HepG2 (cell line): Measurements from ENCODE around the gene CD300LD. TPM values are rescaled to one million over a fixed set of nuclear protein-coding genes. Genes with fewer than 3 reads are reported as not detected.

Experiments
- ATAC-seq: fragments of 200-7000 bp; cut with Tn5 transposase; 3 replicates; pipeline ENCODE4 v1.9.1; 2020; ENCODE audit warnings: mild to moderate bottlenecking, moderate library complexity
- BruUV-seq: library from RNA; stranded (reverse); fragments of 400-500 nt; replicated peaks from 2 replicates; lab custom pipeline; 2021; lab: Mats Ljungman, UMichigan
- CTCF ChIA-PET: fragments of 300-600 bp; formaldehyde crosslinking; extraction: SDS; loops from one replicate; lab custom pipeline; 2021; ENCODE audit warnings: low total read pairs, inconsistent platforms, low intra/inter-chr PET ratio; lab: Yijun Ruan, JAX
- POLR2A ChIA-PET: fragments of 350-600 bp; sonication (Branson Sonifier 250); formaldehyde crosslinking; loops from one replicate; lab custom pipeline; 2020; ENCODE audit warnings: antibody characterized with exemption, inconsistent platforms; lab: Yijun Ruan, JAX
- DNase-seq: peaks from one replicate; pipeline ENCODE4 v3.0.0-alpha.2; 2015; ENCODE audit warnings: low spot score
- FAIRE-seq: peaks from 3 replicates; lab custom pipeline; 2011; peaks lifted over from hg19 to GRCh38; lab: Jason Lieb, UNC
- H2AFZ ChIP-seq: one replicate; pipeline ENCODE4 v1.6.1; 2011; ENCODE audit warnings: low read length, inconsistent platforms
- H3K27ac ChIP-seq: fragments of 300-600 bp; 3 replicates; pipeline ENCODE4 v1.8.0; 2011; ENCODE audit warnings: mixed run types, mild to moderate bottlenecking, mixed read lengths, low read length, inconsistent platforms; ENCODE audit not compliant: insufficient read depth; ENCODE audit errors: extremely low read length
- H3K27me3 ChIP-seq, 2 experiments: fragments of 200-600 bp in 1 of 2; 2 replicates in 1 of 2; 3 replicates in 1 of 2; pipeline versions ENCODE4 v1.6.0 to v1.8.0; 2011; ENCODE audit warnings: low read length in 2 of 2, mild to moderate bottlenecking in 2 of 2, moderate library complexity in 2 of 2, inconsistent platforms in 1 of 2; ENCODE audit not compliant: insufficient read depth in 2 of 2, control insufficient read depth in 1 of 2
- H3K36me3 ChIP-seq, 2 experiments: fragments of 200-600 bp in 1 of 2; replicated peaks in 1 of 2; 2 replicates in 1 of 2; 3 replicates in 1 of 2; pipeline versions ENCODE4 v1.5.1 to v1.8.0; 2011; ENCODE audit warnings: low read length in 2 of 2, inconsistent platforms in 1 of 2; ENCODE audit not compliant: insufficient read depth in 2 of 2, control insufficient read depth in 1 of 2
- H3K4me1 ChIP-seq: 2 replicates; pipeline ENCODE4 v1.5.1; 2012; ENCODE audit warnings: low read length, inconsistent platforms; ENCODE audit not compliant: insufficient read depth
- H3K4me2 ChIP-seq: 2 replicates; pipeline ENCODE4 v1.6.0; 2011; ENCODE audit warnings: low read depth, low read length, inconsistent platforms
- H3K4me3 ChIP-seq, 3 experiments: fragments of 200-600 bp in 1 of 3; sonication (generic), shearing (Covaris generic) in 1 of 3; replicated peaks in 1 of 3; 2 replicates each; pipeline ENCODE4 v1.5.1; 2011 to 2016; ENCODE audit warnings: low read length in 3 of 3, inconsistent platforms in 2 of 3, low read depth in 2 of 3, mild to moderate bottlenecking in 2 of 3, control low read depth in 1 of 3, mixed read lengths in 1 of 3; ENCODE audit not compliant: insufficient read depth in 1 of 3
- H3K79me2 ChIP-seq: one replicate; pipeline ENCODE4 v1.6.1; 2011; ENCODE audit warnings: low read length, inconsistent platforms; ENCODE audit not compliant: insufficient read depth
- H3K9ac ChIP-seq: 2 replicates; pipeline ENCODE4 v1.6.0; 2011; ENCODE audit warnings: mild to moderate bottlenecking, low read depth, low read length, inconsistent platforms; ENCODE audit not compliant: insufficient read depth
- H3K9me3 ChIP-seq: 2 replicates; pipeline ENCODE4 v1.5.1; 2012; ENCODE audit warnings: mild to moderate bottlenecking, low read length
- H4K20me1 ChIP-seq: 2 replicates; pipeline ENCODE4 v1.6.0; 2011; ENCODE audit warnings: inconsistent platforms, mild to moderate bottlenecking, low read length, moderate library complexity; ENCODE audit not compliant: insufficient read depth
- BHLHE40 ChIP-seq: IDR thresholded peaks from 2 replicates; pipeline ENCODE4 v1.6.1; 2011; ENCODE audit warnings: low read length, improper control_type of control experiment
- DNMT1 ChIP-seq: sonication (generic); formaldehyde crosslinking; IDR thresholded peaks from 2 replicates; pipeline ENCODE4 v1.5.1; 2020; ENCODE audit warnings: mild to moderate bottlenecking, missing genetic modification reagents
- HDAC6 ChIP-seq: fragments of 200-600 bp; sonication (generic); IDR thresholded peaks from 2 replicates; pipeline ENCODE4 v1.7.0; 2017; ENCODE audit warnings: mild to moderate bottlenecking, antibody characterized with exemption, low read length, low read depth
- HOXA9 ChIP-seq: sonication (generic); formaldehyde crosslinking; IDR thresholded peaks from 2 replicates; pipeline ENCODE4 v1.8.1; 2022; ENCODE audit warnings: missing genetic modification reagents, mild to moderate bottlenecking, moderate library complexity, borderline replicate concordance
- JUND ChIP-seq: sonication (generic); formaldehyde crosslinking; IDR thresholded peaks from 2 replicates; pipeline ENCODE4 v1.8.0; 2022; ENCODE audit warnings: mild to moderate bottlenecking, missing genetic modification reagents
- NKX3-1 ChIP-seq: sonication (generic); formaldehyde crosslinking; IDR thresholded peaks from 2 replicates; pipeline ENCODE4 v1.5.0; 2020; ENCODE audit warnings: missing genetic modification reagents
- ZFX ChIP-seq: sonication (generic); formaldehyde crosslinking; IDR thresholded peaks from 2 replicates; pipeline ENCODE4 v1.4.0; 2020; ENCODE audit warnings: mild to moderate bottlenecking, low read depth, missing genetic modification reagents, moderate library complexity
- ZNF224 ChIP-seq: sonication (generic); formaldehyde crosslinking; IDR thresholded peaks from 2 replicates; pipeline ENCODE4 v1.5.0; 2020; ENCODE audit warnings: mild to moderate bottlenecking, missing genetic modification reagents
- ZNF7 ChIP-seq: IDR thresholded peaks from 2 replicates; pipeline ENCODE4 v1.6.1; 2016; ENCODE audit warnings: missing biosample characterization, missing genetic modification reagents
- WGBS: methylation state at CpG from one replicate; pipeline ENCODE4 v1.1.6; 2017; ENCODE audit warnings: low lambda C conversion rate; 5-methylcytosine and 5-hydroxymethylcytosine counted together
- in situ Hi-C: cut with HindIII; loops from 2 replicates; pipeline ENCODE4 v1.10.0; 2017; ENCODE audit warnings: low pct_unique_long_range_greater_than_20kb; ENCODE audit not compliant: extremely low pct_ligation_motif_present
- intact Hi-C: fragments of 100-400 bp; cut with micrococcal nuclease; formaldehyde crosslinking; loops from one replicate; pipeline ENCODE4 v1.10.0; 2022; ENCODE audit not compliant: unreplicated experiment
- polyA plus RNA-seq, 8 experiments: library from polyadenylated mRNA; depleted of rRNA in 3 of 8; stranded (reverse) in 7 of 8; unstranded in 1 of 8; fragments of >200 nt; fragmentation: Illumina TruSeq in 4 of 8; extraction: Trizol in 4 of 8; gene quantifications; 2 replicates each; pipeline versions ENCODE4 v1.2.1 to v1.2.3, GENCODE V29; 2011 to 2016; ENCODE audit warnings: low read depth in 4 of 8, missing spikeins in 1 of 8, mixed read lengths in 1 of 8; ENCODE audit not compliant: insufficient read depth in 1 of 8
- total RNA-seq, 5 experiments: library from RNA; depleted of rRNA; stranded (reverse); fragments of >200 nt; fragmentation: Illumina TruSeq; extraction: Trizol; gene quantifications; 2 replicates each; pipeline ENCODE4 v1.2.3, GENCODE V29; 2016; ENCODE audit warnings: low read depth in 1 of 5
- TF ChIP-seq, protein P1 (sequence below): sonication (generic); formaldehyde crosslinking; IDR thresholded peaks from 2 replicates; pipeline ENCODE4 v1.8.0; 2023; ENCODE audit warnings: mild to moderate bottlenecking, missing genetic modification reagents
- TF ChIP-seq, protein P2 (sequence below): sonication (generic); formaldehyde crosslinking; IDR thresholded peaks from 2 replicates; pipeline ENCODE4 v1.8.1; 2023; ENCODE audit warnings: mild to moderate bottlenecking, missing genetic modification reagents, borderline replicate concordance

CD300LD gene
- total and polyA plus RNA-seq, 2 of the 13 experiments (the other 11 are each of a cell fraction or from before 2014, with no cell fraction given): not detected

- TF ChIP-seq, protein P1, sequence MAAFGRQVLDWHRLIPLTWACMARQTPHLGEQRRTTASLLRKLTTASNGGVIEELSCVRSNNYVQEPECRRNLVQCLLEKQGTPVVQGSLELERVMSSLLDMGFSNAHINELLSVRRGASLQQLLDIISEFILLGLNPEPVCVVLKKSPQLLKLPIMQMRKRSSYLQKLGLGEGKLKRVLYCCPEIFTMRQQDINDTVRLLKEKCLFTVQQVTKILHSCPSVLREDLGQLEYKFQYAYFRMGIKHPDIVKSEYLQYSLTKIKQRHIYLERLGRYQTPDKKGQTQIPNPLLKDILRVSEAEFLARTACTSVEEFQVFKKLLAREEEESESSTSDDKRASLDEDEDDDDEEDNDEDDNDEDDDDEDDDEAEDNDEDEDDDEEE (CRISPR knock-in tag): no peak
- TF ChIP-seq HDAC6 (no peak), ZNF7 (no peak), ZFX (CRISPR knock-in tag) (no peak), BHLHE40 (no peak), NKX3-1 (CRISPR knock-in tag) (no peak), ZNF224 (no peak), DNMT1 (CRISPR knock-in tag) (no peak), JUND (CRISPR knock-in tag) (no peak)
Measured at GRCh38 chr17:74635418-74635817, 43.3 kb upstream of the CD300LD start (continued).

DNA sequence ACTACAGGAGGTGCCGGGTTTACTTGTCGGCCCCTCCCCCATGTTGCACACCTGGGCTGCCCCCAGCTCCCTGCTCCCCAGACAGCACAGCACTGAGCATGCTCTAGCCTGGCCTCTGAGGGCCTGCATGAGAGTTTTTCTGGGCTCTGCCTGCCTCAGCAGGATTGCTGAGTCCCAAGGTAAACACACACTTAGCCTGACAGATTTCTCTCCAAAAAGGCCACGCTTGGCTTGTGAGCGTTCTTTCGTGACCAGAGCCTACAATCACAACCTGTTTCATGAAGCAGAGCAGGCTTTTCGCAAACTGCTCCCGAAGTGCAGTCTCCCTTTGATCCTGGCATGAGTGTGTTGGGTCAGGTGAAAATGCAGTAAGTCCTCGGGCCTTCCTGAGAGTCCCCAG lies 41.2 kb upstream of the CD300LD start:
- FAIRE-seq: no peak
- in situ Hi-C loops: no loop called here
- POLR2A ChIA-PET: no interaction called here

More for the DNA sequence above, 41.2 kb upstream of the CD300LD start:
- CTCF ChIA-PET: no interaction called here
- no peaks in the 10 kb centered on the region for H3K36me3 ChIP-seq
- BruUV-seq: no TSS peak
- H3K27me3 ChIP-seq: peaks cover 7 to 44% of the 10 kb centered on the region in 2 experiments; a peak in 3 of 5 replicates
- TF ChIP-seq HOXA9 (CRISPR knock-in tag): no peak
- TF ChIP-seq, protein P2, sequence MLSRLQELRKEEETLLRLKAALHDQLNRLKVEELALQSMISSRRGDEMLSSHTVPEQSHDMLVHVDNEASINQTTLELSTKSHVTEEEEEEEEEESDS (CRISPR knock-in tag): no peak
- TF ChIP-seq, all 625 proteins: peak for 0
- DNase-seq (no peak), ATAC-seq (no peak)
- WGBS: 50% methylated on average over 8 of the region's 8 CpGs
- Histone ChIP-seq H3K4me2 (no peak overlapping the region), H3K4me1 (no peaks in the 10 kb centered on the region), H3K9ac (no peak overlapping the region), H2AFZ (no peak overlapping the region), H3K9me3 (no peaks in the 10 kb centered on the region), H3K79me2 (no peaks in the 10 kb centered on the region), H3K27ac (no peak overlapping the region), H3K4me3 (no peak overlapping the region), H4K20me1 (no peaks in the 10 kb centered on the region)
- intact Hi-C loops: no loop called here
